ENCODE measurements around the gene NINL. TPM values are rescaled to one million over a fixed set of nuclear protein-coding genes. Genes with fewer than 3 reads are reported as not detected.
"Not testable (repeated sequence)": the region's sequence is repeated elsewhere in the genome, so short reads cannot be mapped to it uniquely, and the experiment has no call there.

Gene NINL
- polyA plus RNA-seq (2012; ENCODE audit: insufficient read depth, insufficient read length), result 21.5 TPM

GRCh38 chr20:25584905-25585704 lies at the start of gene NINL:
Gene NINL, minus strand, starts transcription at chr20:25585531. Its CDS starts 58,944 bp downstream, at chr20:25526587.
- DNase-seq (ENCODE audit: low read depth, low spot score), result peak; percentile 42
- peak within 1 kb of the TSS; percentile 83 for H3K4me3 ChIP-seq (ENCODE audit: low read length)

GRCh38 chr20:25632940-25633790 lies 47.8 kb upstream of the NINL start:
- H3K4me3 ChIP-seq (ENCODE audit: low read length), result no peak overlapping the region
- DNase-seq (ENCODE audit: low read depth, low spot score), result no peak

- H3K4me3 ChIP-seq (ENCODE audit: low read length); DNase-seq (ENCODE audit: low read depth, low spot score): not testable (repeated sequence)
These were observed 45.3 kb upstream of the NINL start for GRCh38 chr20:25630615-25631014.

GRCh38 chr20:25629816-25630499 lies 44.6 kb upstream of the NINL start:
- DNase-seq (ENCODE audit: low read depth, low spot score), result no peak
- H3K4me3 ChIP-seq (ENCODE audit: low read length), result no peak overlapping the region

GRCh38 chr20:25626779-25627178 lies 41.4 kb upstream of the NINL start:
- DNase-seq (ENCODE audit: low read depth, low spot score), result no peak
- no peak overlapping the region for H3K4me3 ChIP-seq (ENCODE audit: low read length)

- peak overlapping the region; percentile 94 for H3K4me3 ChIP-seq (ENCODE audit: low read length)
- DNase-seq (ENCODE audit: low read depth, low spot score), result peak; percentile 28
These were observed 39.2 kb upstream of the NINL start for GRCh38 chr20:25624500-25624939.

- peak; percentile 95 for DNase-seq (ENCODE audit: low read depth, low spot score)
- peak within 1 kb of the TSS; percentile 94 for H3K4me3 ChIP-seq (ENCODE audit: low read length)
These were observed 38.6 kb upstream of the NINL start, which contains the start of gene NANP for GRCh38 chr20:25623736-25624499. Gene NANP, minus strand, starts transcription at chr20:25624014. Its CDS starts 66 bp downstream, at chr20:25623948.

GRCh38 chr20:25623225-25623735 lies 37.9 kb upstream of the NINL start:
- peak overlapping the region; percentile 94 for H3K4me3 ChIP-seq (ENCODE audit: low read length)
- no peak for DNase-seq (ENCODE audit: low read depth, low spot score)

GRCh38 chr20:25622450-25623224 lies 37.3 kb upstream of the NINL start:
- no peak for DNase-seq (ENCODE audit: low read depth, low spot score)
- peak overlapping the region; percentile 94 for H3K4me3 ChIP-seq (ENCODE audit: low read length)

- H3K4me3 ChIP-seq (ENCODE audit: low read length), result no peak overlapping the region
- DNase-seq (ENCODE audit: low read depth, low spot score), result no peak
These were observed 36.7 kb upstream of the NINL start for GRCh38 chr20:25622049-25622448.

GRCh38 chr20:25619514-25619913 lies 34.2 kb upstream of the NINL start:
- no peak overlapping the region for H3K4me3 ChIP-seq (ENCODE audit: low read length)

GRCh38 chr20:25608774-25609173 lies 23.4 kb upstream of the NINL start:
- H3K4me3 ChIP-seq (ENCODE audit: low read length), result no peak overlapping the region
- DNase-seq (ENCODE audit: low read depth, low spot score), result no peak

More at GRCh38 chr20:25619514-25619913, 34.2 kb upstream of the NINL start:
- no peak for DNase-seq (ENCODE audit: low read depth, low spot score)

- H3K4me3 ChIP-seq (ENCODE audit: low read length), result no peak overlapping the region
- no peak for DNase-seq (ENCODE audit: low read depth, low spot score)
These were observed 20.9 kb upstream of the NINL start for GRCh38 chr20:25606094-25606695.

- H3K4me3 ChIP-seq (ENCODE audit: low read length), result no peak overlapping the region
- no peak for DNase-seq (ENCODE audit: low read depth, low spot score)
These were observed 19.8 kb upstream of the NINL start for GRCh38 chr20:25605148-25605547.

- no peak for DNase-seq (ENCODE audit: low read depth, low spot score)
- H3K4me3 ChIP-seq (ENCODE audit: low read length), result no peak overlapping the region
These were observed 19.3 kb upstream of the NINL start for GRCh38 chr20:25604611-25605010.

GRCh38 chr20:25602914-25603309 lies 17.6 kb upstream of the NINL start:
- H3K4me3 ChIP-seq (ENCODE audit: low read length), result not testable (repeated sequence)

GRCh38 chr20:25602191-25602913 lies 17.0 kb upstream of the NINL start:
- DNase-seq (ENCODE audit: low read depth, low spot score); H3K4me3 ChIP-seq (ENCODE audit: low read length): not testable (repeated sequence)

More at GRCh38 chr20:25602914-25603309, 17.6 kb upstream of the NINL start:
- DNase-seq (ENCODE audit: low read depth, low spot score), result not testable (repeated sequence)
